NB4 (cell line): ENCODE data around the gene PEPD.

Experiments used
- DNase-seq: peaks from one replicate; pipeline ENCODE4 v3.0.0; 2010; ENCODE audit warnings: low read depth
- H3K4me3 ChIP-seq: one replicate; pipeline ENCODE4 v1.5.1; 2011; ENCODE audit warnings: mild to moderate bottlenecking, low read depth, low read length, moderate library complexity
- MYC ChIP-seq: IDR thresholded peaks from 2 replicates; pipeline ENCODE4 v1.6.1; 2011; ENCODE audit warnings: low read depth, low read length
- POLR2A ChIP-seq: IDR thresholded peaks from 2 replicates; pipeline ENCODE4 v1.6.1; 2011; ENCODE audit warnings: mild to moderate bottlenecking; ENCODE audit not compliant: insufficient read length; ENCODE audit errors: extremely low read depth
- TF ChIP-seq, protein P1 (sequence below): IDR thresholded peaks from one replicate; pipeline ENCODE4 v1.5.1; 2012; ENCODE audit warnings: low read depth, low read length
- TF ChIP-seq, protein P2 (sequence below): IDR thresholded peaks from 2 replicates; pipeline ENCODE4 v1.6.1; 2011; ENCODE audit warnings: low read depth, low read length

Gene PEPD

GRCh38 chr19:33350538-33351309 lies 170.9 kb downstream of the PEPD start:
- no peak overlapping the region for H3K4me3 ChIP-seq
- TF ChIP-seq, protein P1, sequence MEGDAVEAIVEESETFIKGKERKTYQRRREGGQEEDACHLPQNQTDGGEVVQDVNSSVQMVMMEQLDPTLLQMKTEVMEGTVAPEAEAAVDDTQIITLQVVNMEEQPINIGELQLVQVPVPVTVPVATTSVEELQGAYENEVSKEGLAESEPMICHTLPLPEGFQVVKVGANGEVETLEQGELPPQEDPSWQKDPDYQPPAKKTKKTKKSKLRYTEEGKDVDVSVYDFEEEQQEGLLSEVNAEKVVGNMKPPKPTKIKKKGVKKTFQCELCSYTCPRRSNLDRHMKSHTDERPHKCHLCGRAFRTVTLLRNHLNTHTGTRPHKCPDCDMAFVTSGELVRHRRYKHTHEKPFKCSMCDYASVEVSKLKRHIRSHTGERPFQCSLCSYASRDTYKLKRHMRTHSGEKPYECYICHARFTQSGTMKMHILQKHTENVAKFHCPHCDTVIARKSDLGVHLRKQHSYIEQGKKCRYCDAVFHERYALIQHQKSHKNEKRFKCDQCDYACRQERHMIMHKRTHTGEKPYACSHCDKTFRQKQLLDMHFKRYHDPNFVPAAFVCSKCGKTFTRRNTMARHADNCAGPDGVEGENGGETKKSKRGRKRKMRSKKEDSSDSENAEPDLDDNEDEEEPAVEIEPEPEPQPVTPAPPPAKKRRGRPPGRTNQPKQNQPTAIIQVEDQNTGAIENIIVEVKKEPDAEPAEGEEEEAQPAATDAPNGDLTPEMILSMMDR, result no peak
- TF ChIP-seq MYC (no peak), POLR2A (no peak)
- DNase-seq, result no peak

DNA sequence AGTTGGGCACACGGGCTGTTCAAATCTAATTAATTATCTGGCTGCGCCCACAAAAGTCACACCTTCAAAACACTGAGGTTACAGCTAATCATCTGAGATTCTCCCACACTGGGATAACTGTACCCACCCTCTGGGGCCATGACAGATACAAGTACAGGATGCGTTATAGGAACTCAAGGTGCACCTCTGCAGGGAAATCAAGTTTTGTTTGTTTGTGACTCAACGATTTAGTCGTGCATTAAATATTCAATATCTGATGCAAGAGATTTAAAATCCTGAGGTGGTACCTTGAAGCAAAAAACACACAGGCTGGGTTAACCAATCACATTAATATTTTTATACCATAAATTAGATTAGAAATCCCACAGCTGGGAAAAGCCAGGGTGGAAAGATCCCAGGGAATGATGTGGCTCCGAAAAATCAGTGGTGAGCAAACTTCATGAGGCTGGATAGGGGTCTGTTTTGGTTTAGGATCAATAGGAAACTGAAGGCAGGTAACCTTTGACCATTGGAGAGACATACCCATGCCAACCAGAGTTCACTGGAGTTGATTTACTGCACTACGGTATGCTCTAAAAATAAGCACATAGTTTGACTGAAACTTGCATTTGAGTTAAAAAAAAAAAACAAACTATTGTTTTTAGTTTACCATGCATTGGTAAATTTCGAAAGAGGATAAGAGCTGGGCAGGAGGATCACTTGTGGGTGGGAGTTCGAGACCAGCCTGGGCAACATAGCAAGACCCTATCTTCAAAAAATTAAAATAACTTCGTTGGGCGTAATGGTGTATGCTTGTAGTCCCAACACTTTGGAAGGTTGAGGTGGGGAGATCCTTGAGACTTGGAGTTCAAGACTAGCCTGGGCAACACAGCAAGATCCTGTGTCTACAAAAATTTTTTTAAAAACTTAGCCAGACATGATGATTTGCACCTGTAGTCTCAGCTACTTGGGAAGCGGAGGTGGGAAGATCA lies 172.0 kb downstream of the PEPD start:
- H3K4me3 ChIP-seq, result no peak overlapping the region
- no peak for DNase-seq
- TF ChIP-seq MYC (no peak), POLR2A (no peak)
- TF ChIP-seq, protein P1, result no peak
- TF ChIP-seq, protein P2, sequence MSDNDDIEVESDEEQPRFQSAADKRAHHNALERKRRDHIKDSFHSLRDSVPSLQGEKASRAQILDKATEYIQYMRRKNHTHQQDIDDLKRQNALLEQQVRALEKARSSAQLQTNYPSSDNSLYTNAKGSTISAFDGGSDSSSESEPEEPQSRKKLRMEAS, result no peak

DNA sequence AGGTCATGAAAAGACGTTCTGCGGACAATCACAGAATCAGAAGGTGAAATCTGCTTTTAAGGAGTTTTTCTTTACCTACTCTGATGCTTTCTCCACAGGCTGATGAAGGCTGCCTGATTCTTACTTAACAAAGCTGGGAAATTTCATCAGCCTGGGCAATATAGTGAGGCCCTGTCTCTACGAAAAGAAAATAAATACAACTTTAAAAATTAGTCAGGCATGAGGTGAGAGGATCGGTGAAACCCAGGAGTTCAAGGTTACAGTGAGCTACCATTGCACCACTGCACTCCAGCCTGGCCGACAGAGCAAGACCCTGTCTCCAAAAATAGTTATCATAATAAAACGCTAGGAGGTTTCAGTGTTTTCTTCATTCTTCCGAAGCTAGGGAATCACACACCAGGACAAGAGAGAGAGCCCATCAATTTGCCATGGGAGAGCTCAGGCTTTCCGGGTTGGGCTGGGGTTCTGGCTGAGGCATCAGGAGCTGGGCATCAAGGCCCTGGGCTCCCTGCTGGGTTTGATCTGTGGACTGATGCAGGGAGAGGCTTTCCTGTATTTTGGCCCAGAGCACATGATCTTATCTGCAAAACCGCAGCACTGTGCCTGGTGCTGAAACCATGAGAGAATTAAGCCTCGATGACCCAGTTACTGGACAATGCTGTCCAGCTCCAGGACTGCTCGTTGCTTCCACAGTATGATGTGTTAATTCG lies 173.1 kb downstream of the PEPD start:
- TF ChIP-seq MYC (no peak), POLR2A (no peak)
- TF ChIP-seq, protein P2, result no peak
- TF ChIP-seq, protein P1, result no peak
- H3K4me3 ChIP-seq, result no peak overlapping the region
- DNase-seq, result no peak

DNA sequence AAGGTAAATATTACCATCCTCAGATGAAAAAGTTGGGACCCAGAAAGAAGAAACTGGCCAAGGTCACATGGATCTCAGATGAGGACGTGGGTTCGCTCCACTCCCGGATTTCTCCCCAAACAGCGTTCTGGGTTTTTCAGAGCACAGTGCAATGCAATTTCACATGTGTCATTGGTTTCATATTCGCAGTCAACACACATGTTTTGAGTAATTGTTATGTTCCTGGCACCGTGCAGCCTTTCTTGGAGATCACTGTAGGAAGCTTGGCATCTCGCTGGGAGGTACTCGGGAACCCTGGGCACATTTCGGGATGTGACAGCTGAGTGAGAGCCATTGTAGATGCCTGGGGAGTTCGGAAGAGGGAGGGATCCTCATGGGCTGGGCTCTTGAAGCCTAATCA lies 174.3 kb downstream of the PEPD start:
- H3K4me3 ChIP-seq, result no peak overlapping the region
- TF ChIP-seq, protein P2, result no peak
- TF ChIP-seq POLR2A, result no peak
- no peak for TF ChIP-seq MYC
- TF ChIP-seq, protein P1, result no peak
- DNase-seq, result no peak

DNA sequence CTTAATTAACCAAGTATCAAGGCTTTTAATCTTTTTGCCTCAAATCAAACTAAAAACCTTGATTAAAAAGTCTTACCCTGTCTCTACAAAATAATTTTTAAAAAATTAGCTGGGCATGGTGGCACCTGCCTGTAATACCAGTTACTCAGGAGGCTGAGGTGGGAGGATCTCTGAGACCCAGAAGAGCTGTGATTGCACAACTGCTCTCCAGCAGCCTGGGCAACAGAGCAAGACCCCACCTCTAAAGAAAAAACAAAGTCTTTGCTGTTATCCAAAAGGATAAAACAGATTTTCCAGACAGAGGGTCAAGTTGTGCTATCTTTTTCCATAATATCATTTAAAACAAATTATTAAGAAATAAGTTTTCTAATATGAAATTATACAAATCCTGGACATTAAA lies 174.9 kb downstream of the PEPD start:
- DNase-seq, result no peak
- TF ChIP-seq POLR2A (no peak), MYC (no peak)
- TF ChIP-seq, protein P2, result no peak
- TF ChIP-seq, protein P1, result no peak

More for the DNA sequence above, 174.9 kb downstream of the PEPD start:
- H3K4me3 ChIP-seq, result no peak overlapping the region
